Activated effector memory CD4-positive, alpha-beta T cell treated with Interleukin-2 at 50 U/mL for 16 hours (primary cell): ENCODE data around the gene JCAD.
"Not testable (repeated sequence)": the region's sequence is repeated elsewhere in the genome, so short reads cannot be mapped to it uniquely, and the experiment has no call there.

Experiments used
- DNase-seq: peaks from one replicate; pipeline ENCODE4 v3.0.0-alpha.2; 2020

JCAD gene

DNA sequence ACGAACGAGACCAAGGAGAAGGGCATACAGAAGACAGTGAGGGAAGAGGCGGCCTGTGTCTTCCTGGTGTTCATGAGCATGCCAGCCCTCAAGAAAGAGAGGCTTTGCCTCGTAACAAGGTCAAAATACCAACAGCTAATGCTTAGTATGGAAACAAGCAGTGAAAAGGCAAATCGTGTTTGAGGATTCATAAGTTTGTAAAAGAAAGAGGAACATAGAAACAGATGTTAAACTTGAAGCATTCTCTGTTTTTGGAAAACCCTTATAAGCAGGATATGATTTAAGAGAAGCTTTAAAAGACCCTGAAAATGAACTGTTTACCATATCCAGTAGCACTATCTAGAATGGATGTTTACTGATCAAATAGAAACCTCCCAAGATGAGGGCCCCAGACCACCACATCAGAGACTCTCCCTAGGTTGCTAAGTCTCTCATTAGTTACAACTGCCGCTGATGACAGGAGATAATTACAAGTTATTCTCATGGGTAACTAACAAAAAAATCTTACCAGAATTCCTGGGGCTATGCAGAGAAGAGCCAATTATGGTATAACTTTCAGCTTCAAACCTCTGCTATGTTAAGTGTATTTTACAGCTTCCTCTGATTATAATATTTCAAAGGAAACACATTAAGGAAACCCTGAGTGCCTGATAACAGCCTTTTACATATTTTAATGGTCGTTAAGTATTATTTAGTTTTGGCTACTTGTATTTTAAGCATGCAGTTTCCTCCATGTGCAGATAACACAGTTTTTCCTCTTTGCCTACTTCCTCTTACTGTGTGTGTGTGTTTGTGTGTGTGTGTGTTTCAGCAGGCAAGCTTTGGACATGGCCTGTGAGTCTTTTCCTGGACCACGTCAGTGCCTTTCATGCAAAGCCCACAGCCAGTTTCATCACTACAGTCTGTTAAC, 17.9 kb downstream of the JCAD start:
- no peak for DNase-seq

DNA sequence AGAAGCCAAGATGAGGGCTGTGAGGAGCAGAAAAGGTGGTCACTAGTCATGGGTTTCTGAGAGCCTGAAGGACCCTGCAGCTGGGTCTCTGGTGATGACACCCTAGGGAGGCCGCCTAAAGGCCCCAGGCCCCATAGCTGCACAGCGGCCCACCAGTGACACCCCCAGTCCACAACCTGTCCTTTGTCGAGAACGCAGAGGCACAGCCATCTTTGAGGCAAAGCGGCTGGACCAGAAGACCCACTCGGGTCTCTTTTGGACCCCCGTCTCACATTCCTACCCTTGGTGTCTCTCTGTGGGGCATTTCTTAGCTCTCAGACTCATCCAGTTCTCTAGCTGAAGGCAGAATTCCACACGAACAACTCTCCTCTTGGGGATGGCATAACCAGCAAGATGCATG, 18.8 kb downstream of the JCAD start:
- DNase-seq, result no peak

DNA sequence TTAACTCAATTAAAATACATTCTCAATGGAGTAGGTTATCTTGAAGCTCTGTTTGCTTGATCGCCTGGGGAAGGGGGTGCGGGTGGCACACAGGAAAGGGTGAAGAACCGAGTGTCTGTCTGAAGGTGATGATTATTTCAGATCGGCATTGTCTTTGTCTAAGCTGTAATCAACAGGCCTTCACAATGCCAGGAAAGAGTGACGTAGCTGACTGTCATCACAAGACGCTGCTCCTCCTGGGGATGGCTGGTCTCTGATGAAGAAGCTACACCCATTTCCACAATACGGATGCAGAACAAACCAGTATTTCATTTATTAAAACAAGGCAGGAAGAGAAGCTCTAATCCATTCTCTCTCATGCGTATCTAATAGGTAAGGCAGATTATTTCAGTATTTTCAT, 19.4 kb downstream of the JCAD start:
- no peak for DNase-seq

DNA sequence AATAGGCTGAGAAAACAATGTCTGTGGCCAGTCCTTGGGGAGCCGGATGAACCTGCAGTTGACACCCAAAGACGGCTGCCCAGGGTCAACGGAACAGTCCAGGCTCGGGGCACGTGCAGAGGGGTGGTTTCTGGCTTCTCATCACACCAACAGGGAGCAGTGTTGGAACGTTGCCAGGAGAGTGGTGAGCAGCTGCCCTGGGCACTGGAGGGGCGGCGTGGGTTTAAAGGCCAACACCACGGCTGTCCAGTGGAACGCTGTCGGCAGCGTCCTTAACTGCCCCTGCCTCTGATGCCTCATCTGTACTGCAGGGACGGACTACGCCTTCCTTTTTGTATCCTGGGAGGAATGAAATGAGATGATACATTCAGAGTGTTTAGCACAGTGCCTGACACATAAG, 19.8 kb downstream of the JCAD start:
- DNase-seq, result no peak

DNA sequence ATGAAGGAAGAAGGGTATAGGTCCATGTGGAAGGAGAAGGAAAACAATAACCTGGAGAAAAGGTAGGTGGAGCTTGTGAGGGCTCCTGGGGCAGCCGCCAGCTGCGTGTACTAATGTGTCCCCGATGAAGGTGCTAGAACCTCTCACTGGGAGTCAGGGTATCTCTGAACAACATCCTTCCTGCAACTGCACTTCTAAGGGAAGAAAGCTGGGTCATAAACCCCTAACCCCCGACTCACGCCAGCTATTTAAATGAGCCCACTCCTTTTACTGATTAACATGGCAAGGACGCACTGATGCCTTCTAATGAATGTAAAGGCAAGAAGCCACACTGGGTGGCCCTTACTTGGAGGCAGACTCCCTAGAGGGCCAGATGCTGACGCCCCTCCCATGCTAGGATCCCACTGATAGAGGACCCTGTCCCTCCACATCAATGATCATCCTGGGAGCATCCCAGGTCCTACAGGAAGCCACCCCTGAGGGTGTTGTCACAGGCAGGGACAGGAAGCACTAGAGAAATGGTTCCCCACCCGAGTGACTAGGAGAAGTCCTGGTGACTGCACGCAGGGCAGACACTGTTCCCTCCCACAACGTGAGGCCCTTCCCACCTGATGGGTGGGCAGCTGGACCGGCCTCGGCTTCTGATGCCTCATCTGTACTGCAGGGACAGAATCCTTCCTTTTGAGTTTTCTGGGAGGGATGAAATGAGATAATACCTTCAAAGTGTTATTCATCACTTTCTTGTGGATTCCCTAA, 20.4 kb downstream of the JCAD start:
- DNase-seq, result no peak

DNA sequence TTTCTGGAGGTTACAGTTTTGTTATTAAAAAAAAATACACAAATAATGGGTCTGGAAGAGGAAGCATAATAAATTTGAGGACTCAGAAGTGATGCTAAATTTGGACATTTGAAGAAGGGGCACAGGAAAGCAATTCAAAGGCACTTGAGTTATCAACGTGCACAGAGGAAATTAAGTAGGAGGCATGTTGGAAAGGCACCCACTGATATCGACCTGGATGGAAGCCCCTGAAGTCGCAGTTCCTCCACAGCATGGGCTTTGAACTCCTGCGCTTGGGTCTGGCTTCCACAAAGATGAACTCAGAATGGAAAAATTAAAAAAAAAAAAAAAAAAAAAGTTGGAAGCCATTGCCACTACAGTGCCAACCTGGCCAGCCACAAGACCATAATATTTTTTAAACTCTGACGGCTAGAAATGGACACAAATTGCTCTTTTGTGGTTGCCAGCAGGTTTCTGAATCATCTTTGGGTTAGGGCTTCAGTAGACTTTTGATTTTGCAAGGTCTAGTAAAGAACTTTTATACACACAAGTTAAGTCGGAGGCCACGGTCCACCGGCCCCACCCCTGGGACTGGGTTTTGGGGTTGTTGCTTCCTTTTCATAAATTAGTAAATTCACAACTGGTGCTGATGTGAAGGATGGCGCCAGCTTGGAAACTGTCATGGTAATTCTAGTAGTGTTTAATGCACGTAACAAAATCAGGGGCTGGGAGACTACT, 21.6 kb downstream of the JCAD start:
- DNase-seq, result no peak

DNA sequence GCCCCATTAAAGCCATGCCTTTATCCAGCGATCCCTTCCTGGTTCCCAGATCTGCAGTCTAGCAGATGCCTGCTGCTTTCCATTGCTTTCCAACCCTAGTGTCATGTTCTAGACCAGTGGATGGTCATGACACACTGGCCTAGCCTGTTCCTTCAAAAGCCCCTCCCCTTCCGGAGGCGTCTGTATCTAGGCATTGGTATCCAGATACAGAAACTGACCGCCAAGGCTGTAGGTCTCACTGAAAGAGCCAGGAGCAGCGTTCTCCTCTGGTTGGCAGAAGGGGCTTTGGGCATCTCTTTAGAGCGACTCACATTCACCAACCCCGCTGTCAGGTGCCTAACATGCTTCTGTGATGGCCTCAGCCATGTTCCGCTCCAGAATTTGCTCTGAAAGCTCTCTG, 22.6 kb downstream of the JCAD start:
- no peak for DNase-seq

DNA sequence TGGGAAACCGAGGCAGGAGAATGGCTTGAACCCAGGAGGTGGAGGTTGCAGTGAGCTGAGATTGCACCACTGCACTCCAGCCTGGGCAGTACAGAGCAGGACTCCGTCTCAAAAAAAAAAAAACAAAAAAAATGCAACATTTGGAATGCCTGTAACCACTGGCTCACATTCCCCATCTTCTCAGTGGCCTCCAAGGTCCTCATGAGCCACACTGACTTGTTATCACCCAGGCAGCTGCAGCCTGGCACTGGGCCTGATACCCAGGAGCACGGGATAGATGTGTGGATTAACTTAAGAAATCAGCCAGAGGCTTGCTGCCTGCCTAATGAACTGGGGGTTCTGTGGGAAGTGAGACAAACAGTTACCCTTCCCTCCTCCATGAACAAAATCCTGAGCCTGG, 23.0 kb downstream of the JCAD start:
- no peak for DNase-seq

DNA sequence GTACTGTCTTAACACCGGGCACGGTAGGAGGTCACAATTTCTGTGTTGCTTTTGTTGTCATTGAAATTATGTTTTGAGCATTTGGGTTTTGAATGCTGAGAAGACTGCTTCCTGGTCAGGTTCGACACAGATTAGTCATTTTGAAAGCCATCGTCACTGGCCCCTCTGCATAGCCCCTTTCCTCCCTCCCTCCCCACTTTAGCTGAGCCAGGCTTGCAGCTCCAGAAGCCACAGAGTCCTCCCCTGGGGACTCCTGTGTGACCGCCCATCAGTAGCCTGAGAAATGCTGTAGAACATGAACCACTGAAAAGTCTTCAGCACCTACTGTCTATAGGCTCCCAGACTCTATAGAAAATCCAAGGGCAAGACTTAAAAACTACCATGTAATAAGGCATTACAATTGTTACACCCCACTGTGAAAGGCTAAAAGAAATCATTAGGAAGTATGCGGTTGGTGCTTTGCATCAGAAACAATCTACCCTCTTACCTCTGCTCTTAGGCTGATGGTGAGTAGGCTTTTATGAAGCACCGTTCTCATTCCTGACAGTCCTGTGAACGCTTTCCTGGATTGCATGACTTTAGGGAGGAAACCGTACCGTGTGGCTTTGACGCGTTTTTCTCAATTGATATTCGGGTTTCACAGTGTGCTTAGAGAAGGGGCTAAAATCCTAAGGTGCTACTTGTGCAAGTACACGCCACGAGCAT, 24.8 kb downstream of the JCAD start:
- no peak for DNase-seq

DNA sequence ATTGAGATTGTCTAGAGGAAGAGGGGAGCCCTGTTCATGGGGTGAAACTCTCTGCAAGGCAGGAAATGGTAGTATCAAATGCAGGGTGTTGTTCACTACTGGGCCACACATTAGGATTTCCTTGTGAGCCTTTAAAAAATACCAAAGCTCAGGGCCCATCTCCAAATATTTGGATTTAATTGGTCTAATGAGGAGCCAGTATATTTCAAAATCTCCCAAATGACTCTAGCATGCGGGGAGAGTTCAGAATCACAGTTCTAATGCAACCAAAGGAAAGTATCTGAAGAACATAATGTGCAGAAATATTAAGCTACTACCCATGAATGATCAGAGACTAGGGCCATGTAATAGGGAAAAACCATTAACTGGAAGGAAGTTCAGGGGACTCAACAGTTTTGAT, 27.3 kb downstream of the JCAD start:
- DNase-seq, result no peak

DNA sequence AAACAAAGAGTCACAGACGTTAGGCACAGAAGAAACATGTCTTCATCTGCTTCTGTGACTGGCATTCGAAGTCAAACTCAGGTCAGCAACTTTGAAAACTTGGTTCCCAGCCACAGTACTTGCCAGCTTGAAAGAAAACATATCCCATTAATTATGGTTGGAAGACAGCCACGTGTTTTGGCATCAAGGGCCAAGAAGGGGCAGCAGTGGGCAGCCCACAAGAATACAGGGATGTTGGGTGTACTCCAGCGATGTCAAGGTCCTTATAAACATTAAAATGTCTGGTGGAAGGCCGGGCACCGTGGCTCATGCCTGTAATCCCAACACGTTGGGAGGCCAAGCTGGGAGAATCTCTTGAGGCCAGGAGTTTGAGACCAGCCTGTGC, 29.5 kb downstream of the JCAD start:
- DNase-seq, result no peak

DNA sequence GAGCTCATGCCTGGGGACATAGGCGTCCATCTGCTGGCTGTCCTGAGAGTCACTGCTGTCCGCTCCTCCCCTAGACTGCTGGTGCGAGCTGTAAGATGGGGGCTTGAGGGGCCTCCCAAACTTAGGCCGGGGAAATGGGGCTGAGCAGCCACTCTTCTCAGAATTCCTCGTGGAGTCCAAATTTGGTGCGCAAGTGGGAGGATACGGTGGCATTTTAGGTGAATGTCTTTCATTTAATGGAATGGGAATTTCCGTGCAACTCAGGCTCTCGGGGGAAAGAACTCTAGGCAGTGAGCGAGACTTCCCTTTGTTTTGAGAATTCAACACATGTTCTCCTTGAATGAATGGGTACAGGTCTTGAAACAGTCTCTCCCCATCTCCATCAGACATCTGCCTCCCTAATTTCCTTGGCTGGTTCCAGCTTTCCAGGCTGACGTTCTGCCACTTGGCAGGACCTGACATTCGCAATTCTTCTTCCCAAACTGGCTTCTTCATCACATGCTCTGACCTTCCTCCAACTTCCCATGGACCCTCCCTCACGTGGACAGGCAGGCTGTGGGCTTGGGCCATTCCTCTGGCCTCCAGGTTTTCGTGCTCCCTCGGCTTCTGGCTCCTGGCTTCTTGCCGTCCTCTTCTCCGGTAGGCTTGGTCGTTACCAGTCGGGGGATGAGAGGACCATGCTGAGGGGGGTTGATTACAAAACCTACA, 30.1 kb downstream of the JCAD start:
- DNase-seq, result no peak

DNA sequence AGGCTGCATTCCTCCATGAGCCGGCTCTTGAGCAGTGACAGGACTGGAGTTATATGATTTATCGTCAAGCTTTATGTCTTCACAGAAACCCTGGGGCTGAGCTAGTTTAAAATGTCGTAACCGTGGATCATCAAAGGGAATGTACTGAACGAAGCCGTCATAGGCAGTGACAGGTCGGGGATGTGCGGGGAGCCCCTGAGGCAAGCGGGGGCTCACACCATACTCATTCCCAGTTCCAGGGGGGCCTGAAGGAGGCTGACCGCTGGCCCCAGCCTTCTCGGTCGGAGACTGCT, 30.7 kb downstream of the JCAD start:
- DNase-seq, result no peak

DNA sequence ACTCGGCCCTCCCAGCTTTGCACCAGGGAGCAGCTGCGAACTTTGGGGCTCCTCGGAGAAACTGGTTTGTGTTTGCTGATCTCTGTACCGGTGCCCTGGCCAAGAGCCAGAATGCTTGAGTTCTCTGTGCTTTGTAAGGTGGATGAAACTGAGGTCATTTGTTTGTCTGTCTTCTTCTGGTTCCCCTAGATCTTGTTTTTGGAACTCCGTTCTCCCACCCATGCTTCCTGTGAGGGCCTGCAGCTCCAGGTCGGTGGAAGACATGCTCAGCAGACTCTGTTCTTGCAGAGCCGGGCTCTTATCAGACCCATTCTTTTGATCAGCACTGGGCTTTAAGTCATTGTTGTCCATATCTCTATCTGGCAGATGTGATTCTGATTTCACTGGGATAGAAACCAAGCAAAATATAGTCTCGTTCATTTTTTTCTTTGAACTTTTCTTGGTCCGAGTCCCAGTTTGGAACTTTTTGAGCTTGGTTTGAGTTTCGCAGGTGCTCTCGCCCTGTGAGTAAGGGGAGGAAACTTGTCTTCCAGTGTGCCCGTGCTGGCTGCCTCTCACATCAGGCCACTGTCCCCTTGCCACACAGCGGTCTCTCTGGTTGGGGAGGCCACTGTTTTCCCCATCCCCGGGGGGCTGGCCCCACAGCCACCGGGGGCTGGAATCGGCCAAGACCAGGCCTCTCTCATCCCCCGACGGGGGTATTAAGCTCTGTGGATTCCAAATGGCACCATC, 31.2 kb downstream of the JCAD start:
- DNase-seq, result no peak

DNA sequence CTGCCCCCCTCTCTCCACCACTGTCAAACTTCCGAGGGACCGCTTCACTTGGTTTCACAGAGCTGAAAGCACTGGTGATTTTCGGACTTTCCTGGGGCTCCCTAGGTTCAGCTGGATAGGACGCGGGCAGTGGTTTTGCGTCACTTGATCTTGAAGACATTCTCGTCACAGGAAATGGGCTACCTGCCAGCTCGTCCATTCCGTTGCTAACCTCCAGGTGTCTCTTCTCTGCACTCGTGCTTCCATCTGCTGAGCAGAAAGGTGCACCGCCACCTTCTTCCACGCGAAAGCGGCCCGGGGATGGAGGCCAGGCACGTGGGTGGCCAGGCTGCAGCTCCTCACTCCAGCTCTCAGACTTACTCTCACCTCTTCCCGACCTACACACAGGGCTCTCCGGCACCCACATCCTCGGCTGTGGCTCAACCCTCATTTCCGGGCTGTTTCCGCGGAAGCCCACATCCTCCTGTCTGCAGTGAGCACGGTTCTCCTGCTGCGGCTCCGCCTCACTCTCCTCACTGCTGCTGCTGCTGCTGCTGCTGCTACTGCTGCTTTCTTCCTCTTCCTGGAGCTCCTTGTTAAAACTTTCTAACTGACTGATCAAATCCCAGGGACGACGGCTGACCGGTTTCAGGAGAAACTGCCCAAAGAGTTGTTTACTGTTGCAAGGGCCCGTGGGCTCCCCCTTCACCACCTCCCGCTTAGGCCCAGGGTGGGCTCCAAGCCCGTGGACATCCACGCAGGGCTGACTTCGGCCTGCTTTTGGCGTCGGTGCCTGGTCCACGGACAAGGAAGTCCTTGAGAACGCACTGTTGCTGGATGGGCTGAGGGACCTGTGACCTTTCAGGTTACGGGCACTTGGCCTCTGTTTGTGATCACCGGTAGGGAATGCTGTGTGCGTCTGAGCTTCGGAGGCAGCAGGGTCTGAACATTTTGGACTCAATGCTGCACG, 32.1 kb downstream of the JCAD start:
- DNase-seq, result peak; percentile 85

DNA sequence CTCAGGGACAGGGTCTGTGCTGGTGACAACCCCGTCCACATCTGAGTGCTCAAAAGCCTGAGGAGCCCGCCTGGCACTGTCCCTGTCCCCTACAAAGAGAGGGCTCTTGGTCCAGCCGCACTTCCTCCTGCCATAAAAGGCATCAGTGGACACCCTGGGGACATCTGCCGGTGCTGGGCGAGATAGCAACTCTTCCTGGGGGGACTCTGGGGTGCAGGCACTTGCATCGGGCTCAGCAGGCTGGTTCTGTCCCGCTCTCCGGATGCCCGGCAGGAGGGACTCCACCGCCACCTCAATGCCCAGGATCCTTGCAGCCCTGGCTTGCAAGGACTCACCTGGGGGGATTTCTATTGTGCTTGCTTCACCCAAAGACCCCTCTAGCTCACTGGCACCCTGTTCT, 32.8 kb downstream of the JCAD start:
- no peak for DNase-seq

DNA sequence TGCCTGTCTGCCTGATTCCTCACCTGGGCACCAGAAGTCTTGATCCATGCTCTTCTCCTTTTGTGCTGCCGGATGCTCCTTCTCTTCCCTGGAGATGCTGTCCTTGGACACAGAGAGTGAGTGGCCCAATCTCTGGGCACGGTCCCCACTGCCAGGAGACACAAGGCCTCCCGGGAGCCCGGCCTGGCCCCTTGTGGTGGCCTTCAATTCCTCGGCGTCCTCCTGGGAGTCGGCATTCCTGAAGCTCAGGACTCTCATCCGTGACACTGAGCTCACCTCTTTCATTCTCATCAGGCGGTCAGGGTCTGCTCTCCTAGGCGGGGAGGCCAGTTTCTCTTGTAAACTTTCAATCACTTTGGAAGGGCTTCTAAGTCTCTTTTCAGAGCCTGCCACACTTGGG, 33.3 kb downstream of the JCAD start:
- DNase-seq, result no peak

DNA sequence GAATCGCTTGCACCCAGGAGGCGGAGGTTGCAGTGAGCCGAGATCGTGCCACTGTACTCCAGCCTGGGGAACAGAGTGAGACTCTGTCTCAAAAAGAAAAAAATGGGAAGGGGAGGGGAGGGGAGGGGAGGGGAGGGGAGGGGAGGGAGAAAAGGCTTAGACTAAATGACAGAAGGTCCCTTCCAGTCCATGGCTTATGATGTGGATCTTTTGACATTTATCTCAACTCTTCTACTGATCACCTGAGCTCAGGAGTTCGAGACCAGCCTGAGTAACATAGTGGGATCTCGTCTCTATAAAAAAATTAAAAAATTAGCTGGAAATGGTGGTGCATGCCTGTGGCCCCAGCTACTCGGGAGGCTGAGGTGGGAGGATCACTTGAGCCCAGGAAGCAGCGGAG, 34.0 kb downstream of the JCAD start:
- DNase-seq, result not testable (repeated sequence)

DNA sequence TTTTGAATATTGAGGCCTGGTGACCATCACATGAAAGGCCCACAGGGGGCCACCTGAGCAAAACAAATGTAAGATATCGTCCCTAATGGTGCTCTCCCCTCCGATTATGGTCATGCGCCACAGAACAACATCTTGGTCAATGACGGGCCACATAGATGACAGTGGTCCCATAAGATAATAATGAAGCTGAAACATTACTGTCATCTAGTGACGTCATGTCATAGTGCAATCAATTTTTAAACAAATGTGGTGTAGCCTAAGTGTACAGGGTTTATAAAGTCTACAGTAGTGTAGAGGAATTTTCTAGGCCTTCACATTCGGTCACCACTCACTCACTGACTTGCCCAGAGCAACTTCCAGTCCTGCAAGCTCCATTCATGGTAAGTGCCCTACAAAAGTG, 36.8 kb downstream of the JCAD start:
- DNase-seq, result no peak

DNA sequence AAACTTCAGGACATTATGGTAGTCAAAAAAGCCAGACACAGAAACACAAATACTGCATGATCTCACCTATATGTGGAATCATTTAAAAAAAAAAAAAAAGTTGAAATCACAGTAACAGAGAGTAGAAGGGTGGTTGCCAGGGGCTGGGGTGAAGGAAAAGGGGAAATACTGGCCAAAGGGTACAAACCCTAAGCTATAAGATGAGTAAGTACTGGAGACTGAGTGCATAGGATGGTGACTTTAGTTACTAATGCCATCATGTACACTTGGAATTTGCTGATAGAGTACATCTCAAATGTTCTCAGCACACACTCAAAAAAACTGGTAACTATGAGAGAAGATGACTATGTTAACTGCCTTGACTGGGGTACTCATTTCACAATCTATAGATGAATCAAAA, 39.9 kb downstream of the JCAD start:
- DNase-seq, result no peak

DNA sequence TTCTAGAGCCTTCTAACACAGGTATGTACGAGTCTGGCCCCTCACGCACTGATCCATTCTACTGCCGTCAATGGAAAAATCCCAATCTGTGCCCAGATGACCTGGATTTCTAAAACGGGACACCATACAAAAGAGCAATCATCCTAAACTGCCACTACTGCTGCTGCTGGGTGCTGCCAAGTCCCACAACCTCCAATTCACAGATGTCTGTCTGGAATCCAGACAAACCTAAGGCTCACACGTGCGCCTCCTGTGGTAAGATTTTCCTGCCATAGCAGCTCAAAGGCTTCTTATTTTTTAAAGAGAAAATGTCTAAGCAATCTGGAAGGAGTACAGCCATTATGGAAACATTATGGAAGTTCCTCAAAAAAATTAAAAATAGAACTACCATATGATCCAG, 40.9 kb downstream of the JCAD start:
- DNase-seq, result no peak
